Stimulated activated CD8-positive, alpha-beta memory T cell treated with anti-CD3 and anti-CD28 coated beads, Interleukin-4, amount 100 ng/mL, for 4 hours (primary cell): ENCODE results near the gene CRYBG2.
A peak's percentile ranks its signal among the peaks of the same experiment; 100 is the strongest.
"Not testable (repeated sequence)": the region's sequence is repeated elsewhere in the genome, so short reads cannot be mapped to it uniquely, and the experiment has no call there.

Source experiments
- DNase-seq, 2 donors: peaks; one replicate each; pipeline ENCODE4 v3.0.0-alpha.2; 2020; ENCODE audit warnings: low read depth in 2 of 2, low spot score in 1 of 2

The CRYBG2 gene

GRCh38 chr1:26353976-26354820 is at the start of gene CRYBG2:
CRYBG2 (minus strand) TSS chr1:26354130; CDS start chr1:26346657, 7,473 bp downstream.
- no peak for DNase-seq

DNA sequence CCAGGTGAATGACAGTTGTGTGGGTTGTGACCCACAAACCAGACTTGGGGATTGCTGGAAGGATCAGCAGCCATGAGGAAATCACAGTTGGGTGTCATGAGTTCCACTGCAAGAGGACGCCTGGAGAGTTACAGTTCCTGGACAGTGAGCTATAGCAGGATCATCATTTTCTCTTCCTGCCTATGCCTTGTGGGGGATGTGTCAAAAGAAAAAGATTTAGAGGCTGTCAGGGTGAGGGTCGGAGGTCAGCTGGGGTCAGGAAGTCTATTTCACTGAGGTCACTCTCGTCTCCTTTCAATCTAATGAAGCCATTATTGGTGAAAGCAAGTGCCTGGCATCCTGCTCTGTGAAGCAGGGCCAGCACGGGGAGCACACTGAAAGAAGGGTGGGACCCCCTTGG is 49.7 kb upstream of the CRYBG2 start:
- DNase-seq = no peak

DNA sequence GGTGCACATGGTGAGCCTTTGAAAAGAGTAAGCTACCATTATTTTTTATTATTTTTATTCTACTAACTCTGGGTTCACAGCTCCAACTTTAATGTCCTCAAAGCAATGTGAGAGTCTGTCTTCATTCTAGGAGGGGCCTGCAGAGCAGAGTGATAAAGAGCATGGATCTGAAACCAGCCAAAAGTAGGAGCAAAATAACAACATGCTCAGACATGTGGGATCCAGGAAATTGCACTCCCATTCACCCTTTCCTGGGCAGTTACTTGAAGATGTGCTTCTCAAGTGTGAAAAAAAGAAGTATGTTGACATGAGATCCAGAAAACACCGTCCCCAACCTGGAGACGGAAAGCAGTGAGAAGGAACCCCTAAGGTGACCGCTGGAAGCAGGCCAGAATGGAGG is 48.0 kb upstream of the CRYBG2 start:
- no peak for DNase-seq

- no peak for DNase-seq
Measured at GRCh38 chr1:26399034-26399433, 45.1 kb upstream of the CRYBG2 start.

GRCh38 chr1:26395754-26396153 is 41.8 kb upstream of the CRYBG2 start:
- no peak for DNase-seq

DNA sequence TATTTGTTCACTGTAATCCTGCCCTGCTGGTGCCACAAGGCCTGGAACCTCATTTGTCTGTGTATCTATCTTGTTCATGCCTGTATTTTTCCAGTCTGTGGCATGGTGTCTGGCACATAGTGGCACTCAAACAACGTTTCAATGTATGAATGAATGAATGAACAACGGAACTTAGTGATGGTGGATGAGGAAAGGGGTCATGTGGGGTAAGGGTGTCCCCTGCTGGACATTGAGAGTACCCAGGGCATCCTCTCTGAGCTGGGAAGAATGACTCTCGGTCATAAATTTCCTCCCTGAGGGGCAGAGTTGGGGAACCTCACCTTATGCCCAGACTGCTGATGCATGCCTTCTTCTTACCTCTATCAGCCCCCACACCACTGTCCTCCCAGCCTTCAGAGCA is 37.5 kb upstream of the CRYBG2 start:
- peak in 1 of 2 donors; percentile 11 for DNase-seq

DNA sequence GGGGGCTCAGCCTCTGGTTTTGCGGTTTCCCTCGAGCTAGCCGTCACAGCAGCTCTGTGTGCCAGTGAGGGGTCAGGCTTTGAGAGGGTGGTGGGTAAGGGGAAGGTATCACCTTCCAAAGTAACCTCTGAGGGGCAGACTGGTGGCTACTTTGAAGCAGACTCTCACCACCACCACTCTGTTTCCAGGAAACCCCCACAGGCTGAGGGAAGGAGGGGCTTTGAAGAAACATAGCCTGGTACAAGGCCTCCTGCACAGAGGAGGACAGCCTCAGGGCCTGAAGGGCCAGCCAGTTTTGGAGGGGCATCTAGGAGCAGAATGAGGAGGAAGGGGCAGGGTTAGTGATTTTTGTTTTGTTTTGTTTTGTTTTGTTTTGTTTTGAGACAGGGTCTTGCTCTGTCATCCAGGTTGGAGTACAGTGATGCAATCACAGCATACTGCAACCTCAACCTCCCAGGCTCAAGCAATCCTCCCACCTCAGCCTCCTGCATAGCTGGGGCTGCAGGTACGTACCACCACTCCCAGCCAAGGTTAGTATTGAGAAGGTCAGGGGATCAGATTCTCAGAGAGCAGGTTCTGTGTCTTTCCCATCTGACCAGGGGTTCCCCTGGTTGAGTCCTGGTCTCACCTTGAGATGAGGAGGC is 35.8 kb upstream of the CRYBG2 start:
- DNase-seq = no peak

DNA sequence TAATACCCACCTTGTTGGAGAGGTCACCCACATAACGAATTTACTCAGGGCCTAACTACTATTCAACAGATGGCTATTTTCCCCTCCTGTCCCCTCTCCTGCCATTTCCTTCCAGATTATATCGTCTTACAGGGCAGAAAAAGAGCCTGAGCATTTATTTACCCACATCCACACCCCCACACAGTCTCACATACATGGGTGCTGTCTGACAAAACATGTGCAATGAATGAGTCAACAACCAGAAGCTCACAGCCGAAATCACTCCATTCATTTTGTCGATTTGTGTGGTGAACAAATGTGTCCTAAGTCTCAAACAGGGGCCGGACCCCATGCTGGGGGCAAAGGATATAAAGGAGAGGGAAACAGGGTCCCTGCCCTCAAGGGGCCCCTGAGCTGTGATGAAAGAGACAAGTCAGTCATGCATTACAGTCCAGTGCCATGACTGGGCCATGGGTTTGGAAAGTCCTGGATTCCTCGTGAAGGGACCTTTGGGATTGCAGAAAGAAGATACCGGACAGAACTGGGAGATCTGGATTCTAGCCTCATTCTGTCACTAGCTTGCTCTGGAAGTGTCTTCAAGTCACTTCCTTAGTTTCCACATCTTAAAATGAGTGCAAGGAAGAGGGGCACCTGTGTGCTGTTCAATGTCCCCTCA is 35.0 kb upstream of the CRYBG2 start:
- DNase-seq = no peak

DNA sequence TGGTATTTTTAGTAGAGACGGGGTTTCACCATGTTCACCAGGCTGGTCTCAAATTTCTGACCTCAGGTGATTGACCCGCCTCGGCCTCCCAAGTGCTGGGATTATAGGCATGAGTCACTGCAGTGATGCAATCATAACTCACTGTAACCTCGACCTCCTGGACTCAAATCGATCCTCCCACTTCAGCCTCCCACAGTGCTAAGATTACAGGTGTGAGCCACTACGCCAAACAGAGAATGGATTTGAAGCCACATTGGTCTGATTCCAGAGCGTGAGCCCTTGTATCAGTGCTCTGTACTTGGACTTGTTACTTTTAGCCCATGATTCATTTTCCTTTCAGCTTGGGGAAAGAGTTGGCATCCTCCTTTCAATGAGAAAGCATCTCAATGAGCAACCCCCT is 33.5 kb upstream of the CRYBG2 start:
- no peak for DNase-seq

GRCh38 chr1:26385063-26385462 is 31.1 kb upstream of the CRYBG2 start:
- not testable (repeated sequence) for DNase-seq

GRCh38 chr1:26384076-26384475 is 30.1 kb upstream of the CRYBG2 start:
- DNase-seq = no peak

GRCh38 chr1:26378879-26379251 is 24.9 kb upstream of the CRYBG2 start:
- no peak for DNase-seq

- DNase-seq = peak; percentile 54 to 78
Measured at GRCh38 chr1:26378088-26378878, 24.4 kb upstream of the CRYBG2 start.

- no peak for DNase-seq
Measured at GRCh38 chr1:26376050-26376449, 22.1 kb upstream of the CRYBG2 start.

DNA sequence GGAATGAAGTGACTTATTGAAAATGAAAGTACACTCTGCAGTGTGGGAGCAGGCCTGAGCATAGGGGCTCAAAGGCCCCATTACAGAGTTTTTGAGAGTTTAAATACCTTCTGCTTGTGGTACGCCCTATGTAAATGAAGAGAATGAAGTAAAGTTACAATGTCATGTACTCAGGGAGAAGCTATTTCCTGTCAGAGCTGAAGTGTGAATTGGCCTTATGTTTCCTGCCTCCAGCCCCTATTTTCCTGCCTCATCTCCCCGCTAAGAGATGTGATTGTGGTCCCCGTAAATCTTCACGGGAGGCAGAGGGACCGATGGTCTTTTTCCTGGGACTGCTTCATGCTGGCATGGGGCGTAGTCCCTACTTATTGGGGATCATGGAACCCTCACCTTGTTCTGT is 21.2 kb upstream of the CRYBG2 start:
- no peak for DNase-seq

GRCh38 chr1:26374361-26374760 is 20.4 kb upstream of the CRYBG2 start:
- DNase-seq = not testable (repeated sequence)

GRCh38 chr1:26373789-26374188 is 19.9 kb upstream of the CRYBG2 start:
- DNase-seq = no peak

DNA sequence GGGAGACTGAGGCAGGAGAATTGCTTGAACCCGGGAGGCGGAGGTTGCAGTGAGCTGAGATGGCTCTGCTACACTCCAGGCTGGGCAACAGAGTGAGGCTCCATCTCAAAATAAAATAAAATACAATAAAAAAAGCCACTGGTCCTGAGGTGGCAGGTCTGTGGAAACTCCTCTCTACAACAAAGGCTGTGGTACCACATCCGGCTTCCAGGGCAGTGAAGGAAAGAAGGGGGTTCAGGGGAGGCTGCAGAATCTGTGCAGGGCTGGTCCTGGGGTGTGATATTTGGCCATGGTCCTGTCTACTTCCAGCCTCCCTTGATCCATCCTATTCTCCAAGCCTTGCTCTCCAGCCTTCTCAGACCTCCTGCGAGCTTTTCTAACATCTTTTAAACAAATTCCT is 19.4 kb upstream of the CRYBG2 start:
- DNase-seq = no peak

DNA sequence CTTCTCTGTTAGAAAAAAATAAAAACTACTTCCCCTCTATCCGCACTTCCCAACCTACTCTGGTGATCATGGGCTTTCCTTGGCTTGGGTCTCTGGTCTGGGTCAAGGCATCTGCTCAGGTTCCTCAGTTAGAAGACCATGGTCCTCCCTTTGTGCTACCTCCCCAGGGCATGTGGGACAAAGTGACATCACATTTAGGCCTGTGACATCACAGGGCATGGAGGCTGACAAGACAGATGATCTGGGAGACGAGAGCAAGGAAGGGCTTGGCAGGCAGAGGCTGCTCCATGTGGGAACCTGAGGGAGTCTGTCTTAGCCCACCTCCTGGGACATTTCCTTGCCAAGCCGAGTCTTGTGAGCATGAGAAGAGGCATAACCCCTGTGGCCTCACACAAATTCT is 18.7 kb upstream of the CRYBG2 start, which contains the start of gene ZNF683:
Gene ZNF683, minus strand, starts transcription at position 140 of the 400 bp plus-strand sequence. CDS start 4,179 bp downstream, outside the sequence.
- not testable (repeated sequence) for DNase-seq

DNA sequence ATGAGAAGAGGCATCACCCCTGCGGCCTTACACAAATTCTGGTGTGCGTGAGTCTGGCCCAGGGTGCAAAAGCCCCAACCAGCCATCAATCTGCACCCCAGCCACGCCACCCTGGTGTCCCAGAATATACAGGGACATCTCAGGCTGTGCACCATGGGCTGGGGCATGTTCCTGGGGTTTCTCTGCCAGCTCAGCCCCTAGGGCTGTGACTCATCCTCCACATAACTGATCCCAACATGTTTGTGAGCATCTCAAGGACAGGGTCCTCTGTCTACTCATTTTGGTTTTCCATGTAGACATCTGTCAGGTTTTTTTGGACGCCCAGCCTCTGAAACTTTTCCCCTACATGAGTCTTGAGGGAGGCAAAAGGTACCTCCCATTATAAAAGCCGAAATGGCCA is 18.1 kb upstream of the CRYBG2 start:
- DNase-seq = no peak
